GM21381 (cell line): Measurements from ENCODE around the gene ZMAT3.
"Not testable (repeated sequence)": the region's sequence is repeated elsewhere in the genome, so short reads cannot be mapped to it uniquely, and the experiment has no call there.

Experiments
- ATAC-seq: cut with Tn5 transposase; IDR thresholded peaks from one replicate; pipeline ENCODE4 v1.9.1; 2021; ENCODE audit warnings: mild to moderate bottlenecking, moderate library complexity; ENCODE audit not compliant: unreplicated experiment

ZMAT3 gene

DNA sequence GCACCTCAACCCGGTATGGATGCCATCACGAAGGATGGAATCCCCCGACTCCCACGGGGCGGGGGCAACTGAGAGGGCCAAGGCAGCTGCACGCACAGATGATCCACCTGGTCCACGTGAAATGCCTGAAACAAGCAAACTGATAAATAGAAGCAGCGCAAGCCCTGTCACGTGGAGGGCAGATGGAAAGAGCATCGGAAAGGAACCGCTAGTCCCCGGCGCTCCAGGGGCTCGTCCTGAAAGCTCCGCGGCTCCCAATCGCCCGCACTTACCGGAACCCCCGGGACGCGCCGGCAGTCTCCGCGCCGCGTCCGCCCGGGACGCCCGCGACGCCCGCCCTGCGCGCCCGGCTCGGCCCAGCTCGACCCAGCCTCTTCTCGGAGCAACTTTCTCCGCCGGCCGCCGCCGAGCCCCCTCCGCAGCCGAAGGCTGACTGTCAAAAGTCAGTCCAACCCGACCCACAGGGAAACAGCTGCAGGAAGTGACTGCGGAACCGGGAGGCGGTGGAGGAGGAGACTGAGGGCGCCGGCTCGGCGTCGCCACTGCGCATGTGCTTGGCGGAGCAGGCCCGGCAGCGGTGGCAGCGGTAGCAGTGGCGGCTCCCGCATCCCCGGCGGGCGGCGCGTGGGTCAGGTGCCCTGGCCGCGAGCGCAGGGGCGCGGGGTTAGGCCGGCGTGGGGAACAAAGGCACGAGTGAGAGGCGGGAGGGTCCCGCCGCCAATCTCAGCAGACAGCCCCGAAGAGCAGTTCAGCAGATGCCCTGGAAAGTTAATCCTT is at the start of gene ZMAT3:
ZMAT3 (minus strand) TSS at position 487 of the 777 bp plus-strand sequence. CDS start 4,057 bp downstream, outside the sequence.
- ATAC-seq, result peak; percentile 79

- ATAC-seq, result no peak
These were observed 45.2 kb upstream of the ZMAT3 start for GRCh38 chr3:179116816-179117215.

DNA sequence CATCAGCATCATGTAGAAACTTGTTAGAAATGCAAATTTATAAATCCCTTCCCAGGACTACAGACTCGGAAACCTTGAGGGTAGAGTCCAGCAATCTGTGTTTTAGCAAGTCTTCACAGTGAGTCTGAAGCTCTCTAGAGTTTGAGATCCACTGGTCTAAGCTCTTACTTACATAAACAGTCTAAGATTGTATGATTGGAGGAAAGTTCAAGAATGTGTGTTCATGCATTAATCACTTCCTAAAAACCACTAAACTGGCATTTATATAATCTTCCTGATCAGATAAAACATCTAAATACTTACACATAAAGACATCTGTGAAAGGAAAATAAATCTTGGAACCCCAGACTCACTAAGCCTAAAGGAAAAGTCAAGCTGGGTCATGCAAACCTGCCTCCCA is 43.8 kb upstream of the ZMAT3 start:
- ATAC-seq, result not testable (repeated sequence)

- ATAC-seq, result no peak
These were observed 42.3 kb upstream of the ZMAT3 start for GRCh38 chr3:179113903-179114302.

GRCh38 chr3:179108086-179108485 is 36.5 kb upstream of the ZMAT3 start:
- no peak for ATAC-seq

- no peak for ATAC-seq
These were observed 36.0 kb upstream of the ZMAT3 start for GRCh38 chr3:179107617-179108016.

DNA sequence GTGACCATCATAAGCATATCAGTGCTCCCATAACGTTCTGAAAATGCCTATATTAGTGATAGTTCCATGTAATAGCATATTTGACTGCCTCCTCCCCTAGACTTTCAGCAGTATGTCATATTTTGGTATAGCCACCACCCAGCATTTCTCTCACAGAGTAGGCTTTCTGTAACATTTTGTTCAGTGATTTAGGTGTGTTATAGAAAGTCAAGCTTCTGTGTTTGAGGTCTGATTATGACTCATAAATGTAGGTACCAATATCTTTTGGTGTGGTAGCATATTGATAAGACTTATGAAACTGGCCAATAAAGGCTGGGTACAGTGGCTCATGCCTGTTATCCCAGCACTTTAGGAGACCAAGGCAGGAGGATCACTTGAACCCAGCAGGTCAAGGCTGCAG is 34.3 kb upstream of the ZMAT3 start:
- no peak for ATAC-seq

DNA sequence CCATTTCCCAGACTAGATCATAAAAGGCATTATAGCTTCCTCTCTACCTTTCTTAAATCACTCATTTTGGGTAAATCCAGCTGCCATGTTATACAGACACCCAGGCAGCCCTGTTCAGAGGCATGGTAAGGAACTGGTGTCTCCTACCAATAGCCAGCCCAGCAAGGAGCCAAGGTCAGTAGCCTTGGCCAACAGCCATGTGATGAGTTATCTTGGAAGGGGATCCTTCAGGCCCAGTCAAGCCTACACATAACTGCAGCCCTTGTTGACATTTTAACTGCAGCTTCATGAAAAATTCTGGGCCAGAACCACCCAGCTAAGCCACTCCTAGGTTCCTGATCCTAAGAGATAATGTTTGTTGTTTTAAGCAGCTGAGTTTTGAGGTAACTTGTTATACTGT is 29.0 kb upstream of the ZMAT3 start:
- ATAC-seq, result no peak

- no peak for ATAC-seq
These were observed 26.9 kb upstream of the ZMAT3 start for GRCh38 chr3:179098388-179099077.

DNA sequence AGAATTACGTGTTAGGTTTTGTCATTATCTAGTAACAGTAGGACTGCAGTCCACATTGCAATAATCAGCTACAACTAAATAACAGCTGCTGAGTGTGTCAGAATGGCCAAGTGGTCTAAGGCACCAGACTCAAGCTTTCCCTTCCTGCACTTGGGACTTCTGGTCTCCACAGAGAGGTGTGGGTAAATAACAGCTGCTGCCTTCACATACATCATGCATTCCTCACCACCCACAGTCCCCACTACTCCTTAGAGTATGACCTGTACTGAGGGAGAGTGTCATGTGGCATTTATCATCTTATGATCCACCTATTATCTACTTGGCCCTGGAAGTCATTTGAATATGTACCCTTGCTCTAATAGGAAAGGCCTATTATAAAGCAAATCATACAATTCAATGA is 22.2 kb upstream of the ZMAT3 start:
- ATAC-seq, result no peak

GRCh38 chr3:179091113-179091512 is 19.5 kb upstream of the ZMAT3 start:
- ATAC-seq, result peak; percentile 53

- no peak for ATAC-seq
These were observed 16.7 kb upstream of the ZMAT3 start for GRCh38 chr3:179088306-179088705.

DNA sequence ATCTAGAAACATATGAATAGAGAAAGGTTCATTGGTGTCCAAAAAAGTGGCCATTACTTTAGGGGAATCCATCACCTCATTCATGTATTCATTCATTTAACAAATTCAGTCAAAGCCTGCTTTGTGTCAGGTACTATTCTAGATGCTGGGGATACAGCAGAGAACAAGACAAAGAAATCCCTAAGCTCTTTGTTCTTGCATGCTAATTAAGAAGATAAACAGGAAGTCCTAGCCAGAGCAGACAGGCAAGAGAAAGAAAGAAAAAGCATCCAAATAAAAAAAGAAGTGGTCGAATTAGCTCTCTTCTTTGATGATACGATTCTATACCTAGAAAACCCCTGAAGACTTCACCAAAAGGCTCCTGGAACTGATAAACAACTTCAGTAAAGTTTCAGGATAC is 12.4 kb upstream of the ZMAT3 start:
- no peak for ATAC-seq

DNA sequence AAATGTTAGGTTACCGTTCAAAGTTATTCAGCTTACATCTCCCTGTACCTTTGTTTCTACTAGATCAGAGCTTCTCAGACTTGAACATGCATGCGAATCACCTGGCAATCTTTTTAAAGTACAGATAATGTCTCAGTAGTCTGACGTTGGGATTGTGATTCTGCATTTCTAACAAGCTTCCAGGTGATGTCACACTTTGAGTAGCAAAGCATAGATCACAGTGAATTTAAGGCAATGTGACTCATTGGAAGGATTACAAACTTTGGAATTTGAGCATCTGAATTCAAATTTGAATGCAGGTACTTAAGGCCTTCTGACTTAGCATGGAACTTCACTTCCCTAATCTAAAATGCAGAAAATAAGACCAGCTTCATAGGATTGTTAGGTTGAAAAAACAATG is 10.8 kb upstream of the ZMAT3 start:
- ATAC-seq, result no peak

DNA sequence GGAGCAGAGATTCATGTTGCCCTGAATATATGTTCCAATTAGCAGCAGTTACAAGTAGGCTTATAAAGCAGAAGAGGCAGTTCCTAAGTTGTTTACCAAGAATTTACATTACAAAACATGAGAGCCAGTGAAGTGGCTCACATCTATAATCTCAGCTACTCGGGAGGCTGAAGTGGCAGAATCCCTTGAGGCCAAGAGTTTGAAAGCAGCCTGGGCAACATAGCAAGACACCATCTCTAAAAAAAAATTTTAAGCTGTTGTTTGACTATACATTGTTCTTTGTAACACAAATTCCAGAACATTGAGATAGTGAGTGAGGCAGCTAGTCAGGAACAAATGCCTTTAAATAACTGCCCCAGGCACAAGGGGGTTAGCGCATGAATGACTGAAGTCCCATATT is 10.3 kb upstream of the ZMAT3 start:
- no peak for ATAC-seq

- no peak for ATAC-seq
These were observed 7.9 kb upstream of the ZMAT3 start for GRCh38 chr3:179079537-179079936.

DNA sequence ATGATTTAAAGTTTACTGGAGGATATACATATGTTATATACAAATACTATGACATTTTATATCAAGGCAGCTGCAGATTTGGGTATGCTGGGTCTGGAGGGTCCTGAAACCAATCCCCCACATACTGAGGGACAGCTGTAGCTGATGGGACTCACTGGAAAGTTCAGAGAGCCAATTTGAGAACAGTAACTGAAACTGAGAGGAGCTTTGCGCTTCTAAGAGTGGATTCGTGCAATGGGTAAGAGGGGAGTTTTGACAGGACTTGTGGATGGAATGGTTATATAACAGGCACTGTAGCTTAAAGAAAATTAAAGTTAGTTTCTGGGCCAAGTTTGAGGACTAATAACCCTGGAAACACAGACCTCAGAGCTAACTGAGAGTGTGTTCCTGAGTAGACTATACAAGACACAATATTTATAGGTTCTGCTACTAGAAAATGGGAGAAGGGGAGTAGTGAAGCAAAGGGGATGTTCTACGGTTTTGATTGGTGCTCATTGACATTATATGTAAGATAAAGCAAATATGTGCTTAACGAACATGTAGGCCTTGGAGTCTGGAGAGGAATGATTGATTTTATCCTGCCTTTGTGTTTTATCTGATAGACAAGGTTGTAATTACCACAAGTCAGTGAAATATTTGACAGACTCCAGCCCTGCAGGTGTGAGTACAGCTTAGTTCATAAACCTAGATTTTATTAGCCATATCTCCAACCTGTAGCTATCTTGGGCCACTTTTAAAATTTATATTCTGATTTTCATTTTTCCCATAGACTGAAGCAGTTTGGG is 4.8 kb upstream of the ZMAT3 start:
- no peak for ATAC-seq

DNA sequence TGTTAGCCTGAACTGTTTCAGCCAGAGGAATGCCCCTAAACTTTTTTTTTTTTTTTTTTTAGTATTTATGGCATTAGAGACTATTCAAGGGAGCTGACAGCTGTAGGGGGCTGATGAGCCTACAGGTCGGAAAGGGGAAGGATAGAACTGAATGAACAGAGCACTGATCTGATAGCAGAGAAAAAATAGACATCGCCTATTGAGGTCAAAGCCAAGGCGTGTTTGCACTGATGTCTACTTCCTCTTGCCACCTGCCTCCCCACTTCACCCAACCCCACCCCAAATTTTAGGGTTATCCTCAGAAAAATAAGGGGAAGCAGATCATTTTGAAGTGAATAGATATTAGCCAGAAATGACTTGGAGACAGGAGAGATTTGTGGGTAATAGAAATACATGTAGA is 3.0 kb upstream of the ZMAT3 start:
- ATAC-seq, result no peak

- ATAC-seq, result no peak
These were observed 2.2 kb upstream of the ZMAT3 start for GRCh38 chr3:179073816-179074215.

DNA sequence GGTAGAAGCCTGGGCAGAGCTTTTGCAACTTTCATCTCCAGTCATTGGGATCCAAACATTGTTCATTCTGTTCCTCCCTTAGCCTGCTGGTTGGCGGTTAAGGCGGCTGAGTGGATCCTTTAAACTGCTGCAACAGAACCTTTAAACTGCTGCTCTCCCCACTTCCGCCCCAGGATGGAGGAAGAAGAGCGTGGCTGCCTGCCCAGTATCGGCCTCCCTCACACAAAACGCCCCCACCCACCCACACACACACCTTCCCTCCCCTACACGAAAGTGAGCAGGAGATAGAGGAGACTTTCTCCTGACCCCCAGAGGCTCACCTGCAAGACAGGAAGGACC is 460 bp upstream of the ZMAT3 start:
- ATAC-seq, result peak; percentile 33

- ATAC-seq, result no peak
These were observed 634 bp downstream of the ZMAT3 start for GRCh38 chr3:179071027-179071322.

GRCh38 chr3:179069762-179070390 is 1.7 kb downstream of the ZMAT3 start:
- ATAC-seq, result no peak
